NOMO-1 treated with dmso at 0.1 percent for 144 hours (cell line): ENCODE data around the gene GTPBP6.

Experiments used
- DNase-seq: peaks from one replicate; lab custom pipeline; 2025; ENCODE audit not compliant: unreplicated experiment; lab: John Stamatoyannopoulos, UW

The GTPBP6 gene, protein sequence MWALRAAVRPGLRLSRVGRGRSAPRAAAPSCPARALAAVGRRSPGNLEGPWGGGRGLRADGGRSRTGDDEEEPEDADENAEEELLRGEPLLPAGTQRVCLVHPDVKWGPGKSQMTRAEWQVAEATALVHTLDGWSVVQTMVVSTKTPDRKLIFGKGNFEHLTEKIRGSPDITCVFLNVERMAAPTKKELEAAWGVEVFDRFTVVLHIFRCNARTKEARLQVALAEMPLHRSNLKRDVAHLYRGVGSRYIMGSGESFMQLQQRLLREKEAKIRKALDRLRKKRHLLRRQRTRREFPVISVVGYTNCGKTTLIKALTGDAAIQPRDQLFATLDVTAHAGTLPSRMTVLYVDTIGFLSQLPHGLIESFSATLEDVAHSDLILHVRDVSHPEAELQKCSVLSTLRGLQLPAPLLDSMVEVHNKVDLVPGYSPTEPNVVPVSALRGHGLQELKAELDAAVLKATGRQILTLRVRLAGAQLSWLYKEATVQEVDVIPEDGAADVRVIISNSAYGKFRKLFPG

DNA sequence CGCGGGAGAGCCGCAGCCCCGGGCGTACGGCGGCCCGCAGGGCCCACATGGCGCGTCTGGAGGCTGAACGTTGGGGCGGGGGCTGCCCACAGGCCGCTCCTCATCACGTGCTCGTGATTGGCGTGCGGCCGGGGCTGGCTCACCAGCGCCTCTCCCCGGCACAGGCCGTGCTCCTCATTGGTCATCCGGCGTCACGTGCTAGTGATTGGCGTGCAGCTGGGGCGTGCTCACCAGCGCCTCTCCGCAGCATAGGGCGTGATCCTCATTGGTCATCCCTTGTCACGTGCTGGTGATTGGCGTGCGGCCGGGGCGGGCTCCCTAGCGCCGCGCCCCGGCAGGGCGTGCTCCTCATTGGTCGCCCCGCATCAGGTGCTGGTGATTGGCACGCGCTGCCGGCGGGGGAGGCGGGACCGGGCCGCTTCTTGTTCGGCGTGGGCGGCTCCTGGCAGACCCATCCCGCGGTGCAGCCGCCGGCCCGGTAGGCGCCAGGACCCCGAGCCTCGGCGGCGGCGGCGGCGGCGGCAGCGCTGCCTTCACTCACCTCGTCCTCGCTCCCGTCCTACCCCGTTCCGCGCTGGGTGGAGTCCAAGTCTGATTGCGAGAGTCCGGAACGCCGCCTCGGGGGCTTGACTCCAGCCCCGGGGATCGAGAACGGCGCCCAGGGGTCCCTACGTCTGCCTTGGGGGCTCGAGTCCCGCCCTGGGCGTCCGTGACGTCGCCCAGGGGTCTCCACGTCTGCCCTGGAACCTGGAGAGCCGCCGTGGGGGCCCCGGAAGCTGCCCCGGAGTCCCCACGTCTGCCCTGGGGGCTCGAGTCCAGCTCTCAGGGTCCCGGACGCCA, at the start of gene GTPBP6:
Gene GTPBP6 (minus strand): TSS at position 58 of the 840 bp plus-strand sequence. CDS start 9 bp downstream, at position 49.
- DNase-seq, result no peak

DNA sequence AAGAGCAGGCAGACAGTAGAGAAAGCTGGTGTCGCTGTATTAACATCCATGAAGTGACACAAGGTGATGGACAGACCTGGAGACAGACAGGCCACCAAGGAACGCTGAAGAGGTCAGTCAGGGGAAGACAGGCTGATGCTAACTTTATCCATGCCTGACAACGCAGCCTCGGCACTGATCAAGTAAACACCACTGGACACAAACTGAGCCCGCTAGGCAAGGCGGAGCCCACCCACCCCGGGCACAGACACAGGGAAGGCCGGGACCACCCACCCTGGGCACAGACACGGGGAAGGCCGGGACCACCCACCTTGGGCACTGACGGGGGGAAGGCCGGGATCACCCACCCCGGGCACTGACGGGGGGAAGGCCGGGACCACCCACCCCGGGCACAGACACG, 49.3 kb upstream of the GTPBP6 start:
- DNase-seq, result no peak

DNA sequence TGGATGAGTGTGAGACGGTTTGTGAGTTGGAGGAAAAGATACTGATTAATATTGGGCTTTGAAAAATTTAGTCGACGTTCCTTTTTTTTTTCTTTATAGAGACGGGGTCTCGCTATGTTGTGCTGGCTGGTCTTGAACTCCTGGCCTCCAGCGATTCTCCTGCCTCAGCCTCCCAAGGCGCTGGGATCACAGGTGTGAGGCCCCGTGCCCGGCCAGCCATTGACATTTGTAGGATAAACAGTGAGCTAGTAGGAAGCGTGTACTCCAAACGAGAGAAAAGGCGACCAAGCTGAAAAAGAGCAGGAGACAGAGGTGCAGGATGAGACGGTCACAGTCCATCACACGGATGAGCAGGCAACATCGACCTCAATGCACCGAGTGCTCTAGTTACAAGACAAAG, 48.8 kb upstream of the GTPBP6 start:
- DNase-seq, result no peak

DNA sequence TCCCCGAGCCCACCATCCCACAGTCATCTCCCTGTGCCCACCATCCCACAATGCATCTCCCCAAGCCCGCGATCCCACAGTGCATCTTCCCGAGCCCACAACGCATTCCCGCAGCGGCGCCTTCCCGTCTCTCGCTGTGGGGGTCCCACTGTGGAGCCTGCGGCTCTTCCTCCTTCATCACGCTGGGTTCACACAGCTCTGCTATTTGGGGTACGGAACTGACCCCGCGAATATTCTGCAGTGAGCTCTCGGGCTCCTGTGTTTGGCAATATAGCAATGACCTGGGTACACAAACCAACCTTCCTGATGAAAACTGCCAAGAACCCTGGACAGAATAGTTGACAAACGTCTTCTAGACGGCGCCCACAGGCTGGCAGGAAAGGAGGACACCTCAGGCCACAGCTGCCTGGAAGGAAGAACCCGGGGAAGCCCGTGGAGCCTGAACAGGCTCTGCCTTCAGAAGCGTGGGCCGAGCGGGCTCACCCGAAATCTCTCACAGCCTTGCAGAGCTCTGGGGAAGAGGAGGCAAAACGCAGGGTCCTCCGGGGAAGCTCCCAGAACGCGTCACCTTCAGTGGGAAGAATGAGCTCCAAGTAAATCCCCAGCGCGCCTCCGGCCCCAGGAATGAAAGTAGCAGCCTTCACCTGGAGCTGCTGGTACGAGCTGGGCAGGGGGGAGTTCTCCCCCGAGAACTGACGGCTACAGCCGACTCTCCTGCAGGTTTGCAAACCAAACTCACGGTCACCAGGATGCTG, 45.2 kb upstream of the GTPBP6 start:
- DNase-seq, result no peak

DNA sequence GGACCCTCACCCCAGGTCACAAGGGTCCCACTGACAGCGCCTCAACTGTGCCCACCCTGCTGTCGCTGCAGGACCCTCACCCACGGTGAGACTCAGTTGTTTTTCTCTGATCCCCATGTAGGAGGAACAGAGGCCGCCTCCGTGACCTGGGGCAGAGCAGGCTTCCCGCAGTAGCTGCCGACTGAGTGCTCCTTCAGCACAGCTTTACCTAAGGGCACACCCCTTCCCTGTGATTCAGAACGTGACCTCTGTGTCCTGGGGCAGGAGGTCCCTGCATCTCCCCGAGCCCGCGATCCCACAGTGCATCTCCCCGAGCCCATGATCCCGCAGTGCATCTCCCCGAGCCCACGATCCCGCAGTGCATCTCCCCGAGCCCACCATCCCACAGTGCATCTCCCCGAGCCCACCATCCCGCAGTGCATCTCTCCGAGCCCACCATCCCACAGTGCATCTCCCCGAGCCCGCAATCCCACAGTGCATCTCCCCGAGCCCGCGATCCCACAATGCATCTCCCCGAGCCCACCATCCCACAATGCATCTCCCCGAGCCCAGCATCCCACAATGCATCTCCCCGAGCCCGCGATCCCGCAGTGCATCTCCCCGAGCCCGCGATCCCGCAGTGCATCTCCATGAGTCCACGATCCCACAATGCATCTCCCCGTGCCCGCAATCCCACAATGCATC, 44.5 kb upstream of the GTPBP6 start:
- DNase-seq, result no peak

DNA sequence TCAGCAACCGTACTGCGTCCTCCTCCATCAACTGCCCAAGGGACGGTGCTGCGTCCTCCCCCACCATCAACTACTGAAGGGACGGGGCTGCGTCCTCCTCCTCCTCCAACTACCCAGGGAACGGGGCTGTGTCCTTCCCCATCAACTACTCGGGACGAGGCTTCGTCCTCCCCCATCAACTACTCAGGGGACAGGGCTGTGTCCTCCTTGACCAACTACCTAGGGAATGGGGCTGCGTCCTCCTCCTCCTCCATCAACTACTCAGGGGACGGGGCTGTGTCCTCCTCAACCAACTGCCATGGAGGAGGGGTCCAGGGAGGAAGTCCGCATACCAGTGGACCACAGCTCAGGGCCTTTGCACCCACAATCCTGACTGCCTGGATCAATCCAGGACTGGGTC, 43.8 kb upstream of the GTPBP6 start:
- DNase-seq, result no peak

DNA sequence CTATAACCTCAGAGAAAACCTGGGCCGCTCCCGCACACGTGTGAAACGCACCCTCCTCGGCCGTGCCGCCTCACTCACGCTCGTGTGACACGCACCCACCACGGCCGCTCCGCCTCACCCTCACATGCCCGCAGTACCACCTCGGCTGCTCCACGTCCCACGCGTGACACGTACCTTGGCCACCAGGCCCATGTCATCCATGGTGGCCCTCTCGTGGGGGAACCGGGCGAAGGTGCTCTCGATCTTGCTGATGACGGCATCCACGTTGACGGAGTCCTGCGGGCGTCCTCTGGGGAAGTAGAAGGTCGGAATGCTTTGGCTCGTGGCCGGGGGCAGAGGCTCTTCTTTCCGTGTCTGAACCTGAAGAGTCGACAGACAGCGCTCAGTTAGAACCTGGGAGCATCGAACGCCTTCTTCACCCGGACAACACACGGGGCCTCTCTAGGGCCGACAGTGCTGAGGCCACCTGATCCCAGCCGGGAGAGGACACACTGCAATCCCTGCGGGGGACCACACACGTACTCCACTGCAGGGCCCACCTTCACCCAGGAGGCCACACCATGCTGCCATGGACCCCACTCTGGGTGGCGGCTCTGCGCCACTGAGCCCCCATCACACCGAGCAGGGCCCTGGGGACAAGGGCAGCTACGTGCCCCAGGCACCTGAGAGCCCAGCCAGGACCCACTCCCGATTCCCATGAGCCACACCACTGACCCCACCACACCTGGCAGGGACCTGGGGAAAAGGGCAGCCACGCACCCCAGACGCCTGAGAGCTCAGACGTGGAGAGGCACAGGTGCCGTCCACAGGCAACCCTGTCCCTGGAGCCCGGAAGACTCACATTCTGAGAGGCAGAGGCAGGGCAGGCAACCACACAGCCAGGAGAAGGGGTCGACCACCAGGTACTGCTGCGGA, 42.9 kb upstream of the GTPBP6 start:
- no peak for DNase-seq

DNA sequence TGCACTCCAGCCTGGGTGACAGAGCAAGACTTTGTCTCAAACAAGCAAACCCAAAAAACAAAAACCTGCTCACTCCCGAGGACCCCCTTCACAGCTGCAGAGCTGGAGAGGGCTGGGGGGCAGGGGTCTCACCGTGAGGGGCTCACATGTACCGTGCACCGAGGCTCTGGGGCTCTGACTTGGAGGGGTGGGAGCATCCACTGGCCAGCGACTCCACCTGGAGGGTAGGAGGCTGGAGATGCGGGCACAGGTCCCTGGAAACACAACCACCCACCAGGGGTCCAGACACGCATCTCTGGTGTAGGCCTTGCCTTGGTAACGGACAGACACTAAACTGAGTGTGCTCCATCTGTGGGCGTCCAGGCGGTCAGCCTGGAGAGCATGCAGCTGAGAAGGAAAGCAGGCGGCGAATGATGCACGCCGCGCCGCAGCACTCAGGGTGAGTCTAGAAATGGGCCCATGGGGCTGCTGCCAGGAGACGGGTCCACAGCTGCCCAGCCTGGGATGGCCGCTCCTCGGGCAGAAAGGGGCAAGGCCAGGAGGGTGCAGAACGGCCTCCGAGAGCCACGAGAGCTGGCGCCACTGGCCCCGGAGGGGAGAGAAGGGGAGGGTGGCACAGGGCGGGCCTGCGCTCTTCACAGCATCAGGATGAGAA, 42.0 kb upstream of the GTPBP6 start:
- no peak for DNase-seq

DNA sequence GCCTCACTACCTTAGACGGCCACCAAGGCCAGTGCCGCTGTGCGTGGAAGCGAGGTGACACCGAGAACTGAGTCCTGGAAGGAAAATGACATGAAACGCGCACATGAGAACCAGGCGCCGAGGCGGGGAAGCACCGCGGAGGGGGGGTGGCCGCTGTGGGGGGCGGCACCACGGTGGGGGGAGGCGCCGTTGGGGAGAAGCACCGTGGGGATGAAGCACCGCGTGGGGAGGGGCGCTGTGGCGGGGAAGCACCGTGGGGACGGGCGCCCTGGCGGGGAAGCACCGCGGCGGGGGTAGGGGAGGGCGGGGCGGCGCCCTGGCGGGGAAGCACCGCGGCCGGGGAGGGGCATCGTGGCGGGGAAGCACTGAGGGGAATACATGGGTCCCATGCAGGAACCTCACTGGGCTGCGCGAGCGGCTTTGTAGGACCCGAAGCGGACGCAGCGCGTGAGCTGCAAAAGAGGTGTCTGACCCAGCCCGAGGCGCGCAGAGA, 40.1 kb upstream of the GTPBP6 start:
- DNase-seq, result no peak

DNA sequence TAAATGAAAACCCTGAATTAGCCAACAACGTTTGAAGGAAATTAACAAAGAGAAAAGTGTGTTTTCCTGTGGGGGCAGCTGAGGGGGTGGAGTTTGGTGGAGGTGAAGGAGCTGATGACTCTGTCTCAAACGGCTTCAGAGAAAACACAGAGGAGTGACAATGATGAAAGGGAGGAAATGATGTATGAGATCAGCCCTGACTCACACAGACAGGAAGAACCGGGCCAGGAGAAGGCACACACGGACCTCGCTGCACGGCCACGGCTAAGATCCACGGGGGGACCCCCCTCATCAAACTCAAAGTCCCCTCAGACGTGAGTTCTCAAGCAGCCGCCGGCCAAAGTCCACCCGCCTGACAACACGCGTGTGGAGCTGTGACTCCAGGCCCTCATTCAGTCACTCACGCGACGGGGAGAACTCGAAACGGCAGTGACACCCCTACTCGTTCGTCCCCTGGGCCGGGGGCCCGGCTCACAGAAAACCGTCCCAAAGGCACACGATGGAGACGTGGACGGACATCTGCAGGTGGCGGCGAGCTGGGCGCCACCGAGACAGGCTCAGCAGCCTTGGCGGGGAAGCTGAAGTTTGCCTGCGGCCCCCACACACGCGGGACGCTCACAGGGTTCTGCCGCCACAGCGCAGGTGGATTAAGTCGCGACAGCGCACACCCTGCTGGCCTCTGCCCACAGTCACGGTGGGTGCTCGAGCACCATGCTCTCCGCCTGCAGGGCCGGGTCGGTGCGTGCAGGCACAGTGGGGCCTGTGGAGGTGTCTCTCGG, 39.3 kb upstream of the GTPBP6 start:
- DNase-seq, result peak; percentile 29

DNA sequence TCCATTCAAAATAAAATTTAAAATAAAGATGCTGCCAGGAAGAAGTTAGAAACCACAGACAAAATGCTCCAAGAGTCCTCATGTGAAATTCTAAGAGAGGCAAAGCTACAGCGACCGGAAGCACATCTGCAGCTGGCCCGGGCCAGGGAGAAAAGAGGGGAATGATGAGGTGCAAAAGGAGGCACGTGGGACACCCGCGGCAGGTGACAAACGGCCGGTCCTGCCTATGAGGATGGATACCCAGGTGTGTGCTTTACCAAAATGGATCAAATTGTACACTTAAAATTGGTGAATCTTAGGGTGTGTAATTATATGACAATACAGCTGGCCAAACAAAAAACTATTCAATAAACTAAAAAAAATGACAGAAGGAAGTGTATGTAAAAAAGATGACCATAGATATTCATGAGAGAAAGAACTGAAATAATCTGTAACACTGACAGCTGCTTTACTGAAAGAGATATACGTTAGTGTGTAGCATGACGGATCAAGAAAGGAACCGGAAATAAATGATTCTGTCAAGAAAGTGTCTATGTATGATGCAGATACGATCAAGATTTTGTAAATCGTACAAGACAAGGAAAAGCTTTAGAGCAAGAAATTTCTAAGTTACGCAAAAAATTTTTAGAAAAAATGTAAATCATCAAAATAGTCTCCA, 38.6 kb upstream of the GTPBP6 start:
- DNase-seq, result no peak

DNA sequence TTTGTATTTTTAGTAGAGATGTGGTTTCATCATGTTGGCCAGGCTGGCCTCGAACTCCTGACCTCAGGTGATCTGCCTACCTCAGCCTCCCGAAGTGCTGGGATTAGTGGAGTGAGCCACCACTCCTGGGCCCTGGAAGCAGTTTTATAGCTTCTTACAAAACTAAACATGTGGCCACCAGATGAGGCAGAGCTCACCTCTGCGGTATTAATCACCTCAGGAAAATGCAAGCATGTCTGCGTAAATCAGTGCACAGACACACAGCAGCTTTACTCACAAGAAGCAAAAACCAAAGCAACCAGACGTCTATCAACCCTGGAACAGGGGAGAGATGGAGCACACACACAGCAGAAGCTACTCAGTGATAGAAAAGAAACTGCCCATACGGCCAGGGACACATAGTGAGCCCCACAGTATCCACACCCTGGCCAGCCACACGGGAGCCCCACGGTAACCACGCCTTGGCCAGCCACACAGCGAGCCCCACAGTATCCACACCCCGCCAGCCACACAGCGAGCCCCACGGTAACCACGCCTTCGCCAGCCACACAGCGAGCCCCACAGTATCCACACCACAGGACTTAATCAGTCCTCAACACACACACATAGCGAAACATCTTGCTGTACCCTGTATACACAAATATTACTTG, 37.9 kb upstream of the GTPBP6 start:
- no peak for DNase-seq

DNA sequence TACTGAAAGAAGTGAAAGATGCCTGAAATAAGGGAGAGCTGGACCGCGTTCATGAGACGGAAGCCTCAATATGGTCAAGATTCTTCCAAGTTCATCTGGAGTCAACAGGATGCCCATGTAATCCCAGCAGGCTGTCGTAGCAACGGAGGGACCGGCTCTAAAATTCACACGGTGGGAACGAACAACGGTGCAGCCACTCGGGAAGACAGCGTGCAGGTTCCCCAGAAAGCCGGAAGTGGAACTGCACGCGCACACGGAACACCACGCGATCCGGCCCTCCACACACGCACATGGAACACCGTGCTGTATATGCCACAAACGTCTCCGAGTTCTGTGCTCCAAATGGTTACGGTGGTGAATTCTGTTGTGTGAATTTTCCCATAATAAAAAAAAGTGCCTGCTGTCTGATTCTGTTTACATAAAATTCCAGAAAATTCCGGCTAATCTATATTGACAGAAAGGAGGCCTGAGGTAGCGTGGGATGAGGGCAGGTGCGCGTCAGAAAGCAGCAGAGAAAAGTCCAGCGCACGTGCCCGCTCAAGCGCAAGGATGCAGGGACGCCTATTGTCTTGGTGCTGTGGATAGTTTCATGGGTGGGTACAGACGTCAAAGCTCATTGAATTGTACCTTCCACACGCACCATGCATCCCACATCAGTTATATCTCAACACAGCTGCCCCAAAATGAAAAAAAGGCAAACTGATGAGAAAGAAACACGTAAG, 36.9 kb upstream of the GTPBP6 start:
- DNase-seq, result no peak

DNA sequence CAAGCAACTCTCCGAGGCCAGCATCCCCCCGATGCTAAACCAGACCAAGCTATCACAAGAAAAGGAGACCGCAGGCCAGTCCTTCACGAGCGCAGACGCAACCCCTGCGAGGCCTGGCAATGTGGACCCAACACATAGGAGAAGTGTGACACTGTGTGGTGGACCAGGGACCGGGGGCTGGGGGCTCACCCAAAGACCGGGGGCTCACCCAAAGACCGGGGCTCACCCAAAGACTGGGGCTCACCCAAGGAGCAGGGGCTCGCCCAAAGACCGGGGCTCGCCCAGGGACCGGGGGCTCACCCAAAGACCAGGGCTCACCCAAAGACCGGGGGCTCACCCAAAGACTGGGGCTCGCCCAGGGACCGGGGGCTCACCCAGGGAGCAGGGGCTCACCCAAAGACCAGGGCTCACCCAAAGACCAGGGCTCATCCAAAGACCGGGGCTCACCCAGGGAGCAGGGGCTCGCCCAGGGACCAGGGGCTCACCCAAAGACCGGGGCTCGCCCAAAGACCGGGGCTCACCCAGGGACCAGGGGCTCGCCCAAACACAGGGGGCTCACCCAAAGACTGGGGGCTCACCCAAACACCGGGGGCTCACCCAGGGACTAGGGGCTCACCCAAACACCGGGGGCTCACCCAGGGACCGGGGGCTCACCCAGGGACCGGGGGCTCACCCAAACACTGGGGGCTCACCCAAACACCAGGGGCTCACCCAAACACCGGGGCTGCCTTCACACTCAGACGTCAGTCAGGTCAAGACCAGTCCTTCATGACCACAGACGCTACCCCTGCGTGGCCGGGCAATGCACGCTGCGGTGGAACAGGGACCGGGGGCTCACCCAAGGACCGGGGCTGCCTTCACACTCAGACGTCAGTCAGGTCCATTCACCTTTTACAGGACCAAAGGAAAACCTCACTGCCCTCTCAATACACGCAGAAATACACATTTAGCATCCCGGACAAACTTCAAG, 35.3 kb upstream of the GTPBP6 start:
- no peak for DNase-seq

DNA sequence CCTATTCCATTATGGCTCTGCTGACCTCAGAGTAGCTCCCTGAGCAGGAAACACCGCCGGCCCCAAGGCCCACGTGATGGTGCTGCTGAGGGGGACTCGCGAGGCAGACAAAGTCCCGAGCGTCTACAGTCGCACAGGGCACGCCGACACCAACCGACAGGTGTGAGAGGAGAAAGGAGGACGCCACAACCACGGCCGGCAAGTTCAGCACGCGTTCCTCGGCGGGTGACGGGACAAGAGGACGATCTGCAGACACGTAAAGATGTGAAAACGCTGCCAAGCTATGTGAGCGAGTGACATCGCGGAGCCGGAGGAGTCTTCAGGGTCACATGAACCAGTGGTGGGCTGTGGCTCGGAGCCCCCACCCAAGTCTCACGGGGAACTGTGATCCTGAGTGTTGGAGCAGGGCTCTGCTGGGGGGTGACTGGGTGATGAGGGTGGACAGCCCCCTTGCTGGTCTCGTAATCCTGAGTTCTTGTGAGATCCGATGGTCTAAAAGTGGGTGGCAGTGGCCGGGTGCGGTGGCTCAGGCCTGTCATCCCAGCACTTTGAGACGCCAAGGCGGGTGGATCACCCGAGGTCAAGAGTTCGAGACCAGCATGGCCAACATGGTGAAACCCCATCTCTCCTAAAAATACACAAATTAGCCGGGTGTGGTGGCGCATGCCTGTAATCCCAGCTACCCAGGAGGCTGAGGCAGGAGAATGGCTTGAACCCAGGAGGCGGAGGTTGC, 34.2 kb upstream of the GTPBP6 start:
- DNase-seq, result no peak
